Measurements from ENCODE around the gene CA10.

GRCh38 chr17:52201767-52202519 is 43.4 kb upstream of the CA10 start:
- TF ChIP-seq CTCF (IDR thresholded peaks at IDR 0.05) (no peak), POLR2AphosphoS5 (IDR thresholded peaks at IDR 0.05) (no peak)
